GM21825 (cell line): Measurements from ENCODE around the gene HTR3A.
"Not testable (repeated sequence)": the region's sequence is repeated elsewhere in the genome, so short reads cannot be mapped to it uniquely, and the experiment has no call there.

Experiments
- ATAC-seq: cut with Tn5 transposase; IDR thresholded peaks from one replicate; pipeline ENCODE4 v1.9.1; 2021; ENCODE audit warnings: mild to moderate bottlenecking, moderate library complexity; ENCODE audit not compliant: unreplicated experiment

HTR3A gene

DNA sequence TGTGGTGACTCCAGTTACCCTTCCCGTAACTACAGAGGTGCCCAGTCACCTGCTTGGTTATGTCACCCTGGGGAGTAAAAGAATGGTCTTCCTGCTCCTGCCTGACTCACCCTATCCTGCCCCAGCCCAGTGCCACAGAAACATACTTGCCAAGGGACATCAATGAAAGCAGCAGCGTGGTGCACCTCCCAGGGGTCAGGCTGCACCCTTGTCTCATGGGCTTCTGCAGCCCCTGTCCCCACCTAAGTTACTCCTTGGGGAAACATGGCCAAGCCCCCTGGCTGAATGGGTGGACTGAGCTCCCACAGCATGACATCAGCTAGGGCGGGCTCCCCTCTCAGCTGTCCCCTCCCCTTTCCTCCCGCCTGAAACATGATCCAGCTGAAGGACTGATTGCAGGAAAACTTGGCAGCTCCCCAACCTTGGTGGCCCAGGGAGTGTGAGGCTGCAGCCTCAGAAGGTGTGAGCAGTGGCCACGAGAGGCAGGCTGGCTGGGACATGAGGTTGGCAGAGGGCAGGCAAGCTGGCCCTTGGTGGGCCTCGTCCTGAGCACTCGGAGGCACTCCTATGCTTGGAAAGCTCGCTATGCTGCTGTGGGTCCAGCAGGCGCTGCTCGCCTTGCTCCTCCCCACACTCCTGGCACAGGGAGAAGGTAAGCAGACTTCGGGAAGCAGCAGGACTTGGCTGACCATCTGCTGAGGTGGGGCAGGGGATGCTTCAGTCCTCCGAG lies at the start of gene HTR3A:
Gene HTR3A (plus strand): TSS at position 368 of the 730 bp plus-strand sequence. CDS start 218 bp downstream, at position 586.
- no peak for ATAC-seq

DNA sequence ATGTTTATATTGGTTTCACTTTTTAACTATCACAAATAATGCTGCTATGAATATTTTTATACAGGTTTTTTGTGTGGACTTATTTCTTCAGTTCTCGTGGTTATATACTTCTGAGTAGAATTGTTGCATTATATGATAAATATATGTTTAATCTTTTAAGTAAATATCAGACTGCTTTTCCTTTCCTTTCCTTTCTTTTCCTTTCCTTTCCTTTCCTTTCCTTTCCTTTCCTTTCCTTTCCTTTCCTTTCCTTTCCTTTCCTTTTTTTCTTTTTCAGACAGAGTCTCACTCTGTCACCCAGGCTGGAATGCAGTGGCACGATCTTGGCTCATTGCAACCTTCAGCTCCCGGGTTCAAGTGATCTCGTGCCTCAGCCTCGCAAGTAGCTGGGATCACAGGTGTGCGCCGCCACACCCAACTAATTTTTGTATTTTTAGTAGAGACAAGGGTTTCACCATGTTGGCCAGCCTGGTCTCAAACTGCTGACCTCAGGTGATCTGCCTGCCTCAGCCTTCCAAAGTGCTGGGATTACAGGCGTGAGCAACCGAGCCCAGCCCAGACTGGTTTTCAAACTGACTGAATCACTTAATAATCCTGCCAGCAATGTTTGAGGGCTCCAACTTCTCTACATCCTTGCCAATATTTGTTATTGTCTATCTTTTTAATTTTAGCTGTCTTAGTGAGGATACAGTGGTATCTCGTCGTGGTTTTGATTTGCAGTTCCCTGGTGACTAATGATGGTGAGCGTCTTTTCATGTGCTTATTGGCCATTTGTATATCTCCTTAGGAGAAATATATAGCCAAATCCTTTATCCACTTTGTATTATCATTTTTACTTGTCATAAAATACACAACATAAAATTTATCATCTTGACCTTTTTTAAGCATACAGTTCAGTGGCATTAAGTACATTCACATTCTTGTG lies 48.4 kb upstream of the HTR3A start:
- no peak for ATAC-seq

DNA sequence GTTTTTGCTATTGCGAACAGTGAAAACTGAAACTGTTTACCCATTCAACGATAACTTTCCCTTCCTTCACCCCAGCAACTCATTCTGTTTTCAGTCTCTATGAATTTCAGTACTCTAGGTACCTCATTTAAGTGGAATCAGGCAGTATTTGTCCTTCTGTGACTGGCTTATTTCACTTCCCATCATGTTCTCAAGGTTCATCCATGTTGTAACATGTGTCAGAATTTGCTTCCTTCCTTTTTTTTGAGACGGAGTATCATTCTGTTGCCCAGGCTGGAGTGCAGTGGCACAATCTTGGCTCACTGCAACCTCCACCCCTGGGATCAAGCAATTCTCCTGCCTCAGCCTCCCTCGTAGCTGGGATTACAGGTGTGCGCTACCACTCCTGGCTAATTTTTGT lies 46.6 kb upstream of the HTR3A start:
- no peak for ATAC-seq

DNA sequence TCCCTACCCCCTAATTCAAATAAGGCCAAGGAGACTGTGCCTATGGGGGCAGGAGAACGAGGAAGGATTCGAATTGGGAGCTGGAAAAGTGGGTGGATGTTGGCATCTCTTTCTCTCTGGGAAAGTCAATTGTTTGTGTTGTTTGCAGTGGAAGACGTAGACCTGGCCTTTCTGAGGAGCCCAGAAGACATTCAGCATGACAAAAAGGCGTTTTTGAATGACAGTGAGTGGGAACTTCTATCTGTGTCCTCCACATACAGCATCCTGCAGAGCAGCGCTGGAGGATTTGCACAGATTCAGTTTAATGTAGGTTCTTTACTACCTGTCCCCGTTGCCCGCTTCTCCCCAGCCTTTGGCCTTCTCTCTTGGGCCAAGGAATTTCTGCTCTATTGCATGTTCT lies 42.1 kb upstream of the HTR3A start:
- no peak for ATAC-seq

DNA sequence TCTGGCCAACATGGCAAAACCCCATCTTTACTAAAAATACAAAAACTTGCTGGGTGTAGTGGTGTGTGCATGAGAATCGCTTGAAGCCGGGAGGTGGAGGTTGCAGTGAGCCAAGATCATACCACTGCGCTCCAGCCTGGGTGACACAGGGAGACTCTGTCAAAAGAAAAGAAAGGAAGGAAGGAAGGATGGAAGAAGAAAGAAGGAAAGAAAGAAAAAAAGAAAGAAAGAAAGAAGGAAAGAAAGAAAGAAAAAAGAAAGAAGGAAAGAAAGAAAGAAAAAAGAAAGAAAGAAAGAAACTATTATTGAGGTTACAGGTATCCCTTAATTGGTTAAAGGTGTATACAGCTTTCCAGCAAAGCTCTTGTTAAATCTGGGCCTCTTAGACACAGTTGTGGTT lies 40.7 kb upstream of the HTR3A start:
- ATAC-seq, result not testable (repeated sequence)

DNA sequence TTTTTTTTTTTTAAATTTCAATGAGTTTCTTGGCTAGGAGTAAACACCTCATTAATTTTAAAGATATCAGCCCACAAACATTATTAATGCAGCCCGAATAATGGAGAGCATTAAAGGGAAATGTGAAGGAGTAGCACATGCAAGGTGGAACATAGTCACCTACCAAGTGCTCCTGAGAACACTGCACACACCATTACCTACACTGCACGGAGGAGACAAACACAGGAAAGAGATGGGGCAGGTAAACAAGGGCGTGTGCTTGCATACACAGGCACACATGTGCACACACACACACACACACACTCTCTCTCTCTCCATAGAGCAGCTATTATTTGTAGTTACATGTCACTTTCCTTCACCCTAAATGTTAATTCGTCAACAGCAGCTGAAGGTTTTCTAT lies 40.1 kb upstream of the HTR3A start:
- no peak for ATAC-seq

DNA sequence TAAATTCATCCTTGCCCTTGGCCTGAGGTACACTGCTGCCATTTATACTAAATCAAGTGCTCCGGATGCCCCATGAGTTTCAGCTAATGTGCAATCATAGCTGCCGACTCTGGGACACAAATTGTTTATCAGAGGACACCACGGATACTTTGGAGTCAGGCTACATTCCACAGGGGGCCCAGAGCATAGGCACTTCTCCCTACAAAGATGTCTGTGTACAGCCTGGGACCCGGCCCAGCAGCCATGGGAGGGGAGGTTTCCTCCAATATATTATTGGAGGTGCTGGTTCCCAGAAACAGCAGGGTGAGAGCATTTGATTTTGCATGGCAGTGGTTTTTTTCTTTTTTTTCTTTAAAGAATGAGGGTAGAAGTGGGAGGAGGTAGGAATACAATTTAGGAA lies 39.0 kb upstream of the HTR3A start:
- ATAC-seq, result no peak

DNA sequence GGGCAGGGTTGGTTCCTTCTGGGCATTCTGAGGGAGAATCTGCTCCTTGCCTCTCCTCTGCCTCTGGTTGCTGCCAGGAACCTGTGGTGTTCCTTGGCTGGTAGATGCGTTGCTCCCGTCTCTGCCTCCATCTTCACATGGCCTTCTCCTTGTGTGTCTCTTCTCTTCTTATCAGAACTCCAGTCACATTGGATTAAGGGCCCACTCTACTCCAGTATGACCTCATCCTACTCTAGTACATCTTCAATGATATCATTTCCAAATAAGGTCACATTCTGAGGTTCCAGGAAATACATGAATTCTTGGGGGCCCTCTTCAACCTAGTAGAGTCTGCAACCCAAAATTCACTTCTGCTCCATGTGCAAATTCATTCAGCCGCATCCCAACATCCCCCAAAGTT lies 37.0 kb upstream of the HTR3A start:
- no peak for ATAC-seq

DNA sequence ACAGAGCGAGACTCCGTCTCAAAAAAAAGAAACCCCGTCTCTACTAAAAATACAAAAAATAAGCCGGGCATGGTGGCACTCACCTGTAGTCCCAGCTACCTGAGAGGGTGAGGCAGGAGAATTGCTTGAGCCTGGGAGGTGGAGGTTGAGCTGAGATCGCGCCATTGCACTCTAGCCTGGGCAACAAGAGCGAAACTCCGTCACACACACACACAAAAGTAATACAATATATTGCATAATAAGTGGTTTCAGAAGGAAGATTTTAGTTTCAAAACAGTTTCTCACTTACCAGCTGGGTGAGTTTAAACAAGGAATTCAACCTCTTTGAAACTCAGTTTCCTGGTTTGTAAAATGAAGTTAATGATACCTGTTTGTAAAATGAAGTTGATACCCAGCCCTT lies 32.7 kb upstream of the HTR3A start:
- ATAC-seq, result no peak

DNA sequence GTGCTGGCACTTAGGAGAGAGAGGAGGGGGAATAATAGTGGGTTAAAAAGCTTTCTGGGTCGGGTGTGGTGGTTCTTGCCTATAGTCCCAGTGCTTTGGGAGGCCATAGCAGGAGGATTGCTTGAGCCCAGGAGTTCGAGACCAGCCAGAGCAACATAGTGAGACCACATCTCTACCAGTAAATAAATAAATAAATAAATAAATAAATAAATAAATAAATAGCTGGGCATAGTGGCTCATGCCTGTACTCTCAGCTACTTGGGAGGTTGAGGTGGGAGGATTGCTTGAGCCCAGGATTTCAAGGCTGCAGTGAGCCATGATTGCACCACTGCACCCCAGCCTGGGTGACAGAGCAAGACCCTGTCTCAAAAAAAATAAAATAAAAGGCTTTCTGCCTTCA lies 28.7 kb upstream of the HTR3A start:
- not testable (repeated sequence) for ATAC-seq

DNA sequence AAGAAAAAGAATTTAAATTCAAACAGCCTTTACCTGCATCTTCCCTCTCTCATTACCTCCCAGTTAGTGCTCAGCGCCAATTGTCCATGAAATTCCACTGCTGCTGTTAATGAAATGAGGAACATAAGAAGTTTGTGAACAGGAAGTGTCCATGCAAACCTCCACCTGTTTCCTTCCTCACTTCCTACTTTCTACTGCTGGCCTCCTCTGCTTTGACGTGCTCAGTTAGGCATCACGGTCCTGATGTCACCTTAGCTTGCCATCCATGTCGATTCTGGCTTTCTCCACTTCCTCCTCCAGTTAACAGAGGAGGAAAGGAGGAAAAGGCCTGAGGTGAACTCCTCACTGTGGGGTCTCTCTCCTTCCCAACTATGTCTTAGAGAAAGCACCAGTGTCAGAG lies 26.9 kb upstream of the HTR3A start:
- ATAC-seq, result no peak

DNA sequence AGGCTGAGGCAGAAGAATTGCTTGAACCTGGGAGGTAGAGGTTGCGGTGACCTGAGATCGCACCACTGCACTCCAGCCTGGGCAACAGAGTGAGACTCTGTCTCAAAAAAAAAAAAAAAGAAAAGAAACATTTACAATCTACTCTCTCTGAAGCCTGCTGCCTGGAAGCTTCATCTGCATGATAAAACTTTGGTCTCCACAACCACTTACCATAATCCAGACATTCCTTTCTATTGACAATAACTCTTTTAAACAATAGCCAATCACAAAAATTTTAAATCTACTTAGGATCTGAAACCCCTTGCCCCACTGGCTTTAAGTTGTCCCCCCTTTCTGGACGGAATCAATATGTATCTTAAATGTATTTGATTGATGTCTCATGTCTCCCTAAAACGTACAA lies 25.0 kb upstream of the HTR3A start:
- no peak for ATAC-seq

DNA sequence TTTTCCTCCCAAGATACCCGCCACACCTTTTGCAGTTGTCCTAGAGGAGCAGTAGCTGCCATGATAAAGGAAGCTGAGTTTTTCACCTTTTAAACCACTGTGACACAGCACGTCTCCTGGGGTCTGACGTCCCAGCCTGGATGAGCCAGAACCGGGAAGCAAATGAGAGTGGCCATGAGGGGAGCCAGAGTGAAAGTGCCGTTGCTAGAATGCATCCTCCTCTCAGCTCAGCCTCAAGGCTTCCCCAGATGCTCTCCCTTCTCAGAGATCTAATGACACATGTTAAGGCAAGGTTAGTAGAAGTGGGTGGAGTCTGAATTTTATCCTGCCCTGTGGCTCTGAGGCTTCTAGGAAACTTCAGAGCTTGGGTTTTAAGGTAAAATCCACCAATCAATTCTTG lies 23.4 kb upstream of the HTR3A start:
- no peak for ATAC-seq

DNA sequence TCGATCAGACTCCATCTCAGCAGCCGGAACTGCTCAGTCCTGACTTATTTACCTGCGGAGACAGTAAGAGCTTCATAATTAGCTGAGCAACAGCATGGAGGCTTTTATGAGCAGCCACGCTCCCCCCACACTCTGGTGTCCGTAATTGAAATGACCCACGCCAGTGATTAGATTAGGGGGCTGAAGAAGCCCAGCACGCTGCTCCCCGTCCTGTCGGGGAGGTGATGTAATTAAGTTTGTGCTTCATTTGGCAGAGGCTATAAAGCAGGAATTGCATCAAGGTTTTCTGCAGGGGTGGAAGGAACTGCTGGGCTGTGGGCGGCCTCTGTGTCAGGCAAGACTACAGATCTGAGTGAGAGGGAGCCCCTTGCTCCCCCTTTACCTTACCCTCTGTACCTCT lies 22.8 kb upstream of the HTR3A start:
- ATAC-seq, result no peak

DNA sequence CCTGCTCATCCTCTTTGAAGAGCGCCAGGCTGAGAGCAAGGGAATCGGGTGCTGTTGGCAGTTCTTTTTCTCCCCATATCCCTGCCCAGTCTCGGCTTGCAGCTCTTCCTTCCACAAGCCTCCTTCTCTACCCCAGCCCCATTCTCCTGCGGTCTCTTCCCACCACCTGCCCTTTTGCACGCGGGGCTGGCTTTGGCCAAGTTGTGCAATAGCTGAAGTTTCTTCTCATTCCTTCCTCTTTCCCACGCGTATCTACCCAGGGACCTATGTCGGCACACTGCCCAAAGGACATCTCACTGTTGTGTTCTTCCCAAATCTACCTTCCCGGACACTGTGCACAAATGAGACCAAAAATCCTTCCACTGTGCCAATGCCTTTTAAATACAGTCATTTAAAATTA lies 22.3 kb upstream of the HTR3A start:
- ATAC-seq, result no peak

DNA sequence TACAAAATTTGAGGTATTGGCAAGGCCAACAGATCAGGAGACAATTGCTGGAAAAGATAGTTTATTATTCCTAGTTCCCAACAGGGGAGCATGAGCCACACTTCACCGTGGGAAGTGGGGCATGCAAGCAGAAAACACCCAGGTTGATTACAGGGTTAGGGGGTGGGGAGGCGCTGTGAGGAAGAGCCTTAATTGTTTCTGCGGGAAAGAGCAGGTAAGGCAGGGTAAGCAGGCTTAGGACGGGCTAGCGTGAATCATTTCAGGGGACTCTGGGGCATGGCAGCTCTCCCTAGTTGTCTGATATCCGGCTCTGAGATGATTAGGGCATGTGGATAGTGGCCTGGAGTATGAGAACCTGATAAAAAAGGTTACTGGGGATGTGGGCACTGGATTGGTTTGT lies 20.7 kb upstream of the HTR3A start:
- no peak for ATAC-seq

DNA sequence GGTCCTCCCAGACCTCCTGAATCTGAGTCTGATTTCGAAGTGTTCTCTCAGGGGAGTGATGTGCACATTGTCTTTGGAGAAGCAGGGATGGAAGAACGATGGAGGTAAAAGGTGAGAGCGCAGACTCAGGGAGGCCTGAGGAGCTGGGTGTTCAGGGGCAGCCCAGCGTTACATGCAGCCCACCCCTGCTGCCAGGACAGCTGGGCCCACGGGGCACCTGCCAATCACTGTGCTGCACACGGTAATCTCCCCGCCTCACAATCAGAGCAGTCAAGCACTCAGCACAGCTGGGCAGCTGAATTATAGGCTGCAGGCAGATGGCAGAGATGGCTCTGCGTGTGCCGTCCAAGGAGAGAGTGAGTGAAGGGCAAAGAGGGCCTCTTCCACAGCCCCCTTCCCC lies 17.9 kb upstream of the HTR3A start:
- no peak for ATAC-seq

DNA sequence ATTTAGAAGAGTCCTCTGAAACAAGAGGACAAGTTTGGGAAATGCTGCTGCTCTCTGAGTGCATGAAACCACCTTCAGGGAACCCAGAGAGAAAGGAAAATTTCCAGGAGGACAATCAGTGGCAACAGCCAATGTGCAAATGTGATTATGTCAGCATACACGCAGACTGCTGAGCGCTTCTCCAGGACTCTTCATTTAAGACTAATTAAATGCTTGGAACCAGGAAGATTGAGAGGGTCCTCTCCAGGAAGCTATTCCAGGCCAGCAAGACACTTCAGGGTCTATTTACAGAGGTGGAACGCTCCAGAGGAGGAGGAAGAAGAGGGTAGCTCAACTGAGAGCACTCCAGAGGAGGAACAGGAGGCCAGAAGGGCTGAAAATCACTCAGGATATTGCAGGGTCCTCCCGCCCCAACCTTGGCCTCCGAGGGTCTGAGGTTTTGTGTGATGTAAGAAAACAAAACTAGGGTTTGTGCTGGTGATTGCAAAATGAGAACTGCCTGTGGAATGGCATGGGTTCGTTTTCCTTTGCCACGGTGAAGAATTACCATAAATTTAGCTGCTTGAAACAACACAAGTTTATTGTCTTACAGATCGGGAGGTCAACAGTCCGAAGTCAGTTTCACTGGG lies 14.1 kb upstream of the HTR3A start:
- no peak for ATAC-seq

DNA sequence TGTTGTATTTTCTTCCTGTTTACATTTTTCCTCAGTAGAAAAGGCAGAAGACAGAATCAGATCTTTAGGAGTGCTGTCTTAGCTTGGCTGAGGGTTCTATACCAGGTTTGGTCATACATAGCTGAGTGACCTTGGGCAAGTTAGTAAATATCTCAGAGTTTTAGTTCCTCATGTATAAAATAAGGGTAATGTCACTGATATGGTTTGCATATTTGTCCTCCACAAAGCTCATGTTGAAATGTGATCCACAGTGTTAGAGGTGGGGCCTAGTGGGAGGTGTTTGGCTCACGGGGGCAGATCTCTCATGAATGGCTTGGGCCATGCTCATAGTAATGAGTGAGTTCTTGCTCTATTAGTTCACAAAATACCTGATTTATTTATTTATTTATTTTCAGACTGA lies 7.5 kb upstream of the HTR3A start:
- ATAC-seq, result no peak

DNA sequence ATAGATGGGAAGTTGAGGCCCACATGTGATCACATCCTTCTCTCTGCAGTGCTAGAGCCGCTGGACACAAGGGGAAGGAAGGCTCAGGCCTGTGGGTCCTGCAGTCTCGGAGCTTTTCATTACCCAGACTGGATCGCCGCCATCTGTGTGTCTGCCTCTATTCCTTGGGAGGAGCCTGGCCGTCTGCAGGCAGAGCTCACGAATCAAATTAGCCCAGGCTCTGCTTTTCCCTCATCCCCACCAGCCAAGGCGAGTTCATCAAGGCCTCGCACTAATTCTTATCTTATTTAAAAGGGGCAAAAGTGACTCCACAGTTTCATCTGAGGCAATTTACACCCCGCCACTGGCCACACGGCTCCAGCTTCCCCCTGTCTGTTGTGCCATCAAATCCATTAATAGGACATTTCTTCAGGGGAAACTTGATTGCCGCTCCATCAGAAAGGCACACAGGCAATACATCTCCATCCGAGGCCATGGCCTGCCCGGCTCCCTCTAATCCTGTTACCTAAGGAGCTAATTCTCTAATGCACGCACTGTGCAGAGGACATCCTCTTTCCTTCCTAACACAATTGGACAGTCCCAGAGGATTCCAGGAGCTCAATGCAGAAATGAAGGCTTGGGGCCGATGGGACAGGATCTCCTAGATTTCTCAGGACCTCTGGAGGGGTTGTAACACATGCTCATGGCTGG lies 3.3 kb upstream of the HTR3A start:
- no peak for ATAC-seq

DNA sequence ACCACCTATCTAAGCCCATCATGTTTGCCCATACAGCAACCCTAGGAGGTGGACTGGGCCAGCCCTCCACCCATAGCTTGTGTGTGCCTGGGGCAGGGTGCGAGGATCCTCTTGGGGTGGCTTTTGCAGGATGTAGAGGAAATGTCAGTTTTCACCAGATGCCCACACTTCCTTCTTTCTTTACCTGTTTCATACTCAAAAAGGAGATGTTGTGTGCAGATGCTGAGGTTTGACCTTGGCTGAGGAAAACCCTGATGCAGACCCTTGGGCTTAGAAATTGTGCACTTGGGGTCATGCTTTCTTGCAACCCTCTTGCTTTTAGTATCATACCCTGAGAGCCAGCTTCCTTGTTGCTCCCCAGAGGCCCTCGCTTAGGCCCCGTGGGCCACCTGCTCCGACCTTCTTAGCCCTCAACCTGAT lies 2.2 kb downstream of the HTR3A start:
- ATAC-seq, result no peak
